Progenitor cell of endocrine pancreas (in vitro differentiated cells): ENCODE measurements around the gene ZSWIM3. TPM values are rescaled to one million over a fixed set of nuclear protein-coding genes. Genes with fewer than 3 reads are reported as not detected.

ENCODE experiments used
- DNase-seq: peaks from one replicate; pipeline ENCODE4 v3.0.0; 2021; ENCODE audit warnings: low spot score; ENCODE audit not compliant: unreplicated experiment
- H3K27ac Mint-ChIP-seq: 2 replicates; pipeline ENCODE4 v1.8.0; 2021; ENCODE audit warnings: mild to moderate bottlenecking, moderate library complexity, mixed read lengths
- H3K27me3 Mint-ChIP-seq: 2 replicates; pipeline ENCODE4 v1.8.0; 2021; ENCODE audit warnings: mixed read lengths
- H3K36me3 Mint-ChIP-seq: 2 replicates; pipeline ENCODE4 v1.8.0; 2022; ENCODE audit warnings: mixed read lengths; ENCODE audit not compliant: insufficient read depth
- H3K4me1 Mint-ChIP-seq: 2 replicates; pipeline ENCODE4 v1.8.0; 2021; ENCODE audit warnings: low read depth, mixed read lengths
- H3K4me3 Mint-ChIP-seq: 2 replicates; pipeline ENCODE4 v1.8.0; 2021; ENCODE audit warnings: low read depth, mild to moderate bottlenecking, moderate library complexity, mixed read lengths
- H3K9me3 Mint-ChIP-seq: 2 replicates; pipeline ENCODE4 v1.8.0; 2021; ENCODE audit warnings: low read depth, mixed read lengths
- CTCF ChIP-seq: fragments of 200-600 bp; sonication (generic); IDR thresholded peaks from one replicate; pipeline ENCODE4 v1.5.0; 2021; ENCODE audit warnings: antibody characterized with exemption, mild to moderate bottlenecking; ENCODE audit not compliant: unreplicated experiment
- total RNA-seq: library from RNA; stranded (reverse); gene quantifications from 2 replicates; pipeline ENCODE4 v1.2.1, GENCODE V29; 2021

ZSWIM3 gene
- total RNA-seq, 1 donor from 2014 or later = 7.9 TPM

- peak overlapping the region; percentile 83 for H3K4me3 Mint-ChIP-seq
- H3K27me3 Mint-ChIP-seq = no peaks in the 10 kb centered on the region
- no peak for DNase-seq
- peaks cover 14% of the 10 kb centered on the region for H3K4me1 Mint-ChIP-seq
- no peak for TF ChIP-seq CTCF
- H3K36me3 Mint-ChIP-seq = peaks cover 21% of the 10 kb centered on the region
- no peaks in the 10 kb centered on the region for H3K9me3 Mint-ChIP-seq
- peak overlapping the region; percentile 52 for H3K27ac Mint-ChIP-seq
These were observed 43.9 kb upstream of the ZSWIM3 start for GRCh38 chr20:45813489-45813888.

- TF ChIP-seq CTCF = no peak
- Mint-ChIP-seq H3K4me3 (no peak overlapping the region), H3K36me3 (peaks cover 19% of the 10 kb centered on the region), H3K27ac (no peak overlapping the region), H3K9me3 (no peaks in the 10 kb centered on the region), H3K4me1 (peaks cover 14% of the 10 kb centered on the region), H3K27me3 (no peaks in the 10 kb centered on the region)
- no peak for DNase-seq
These were observed 43.1 kb upstream of the ZSWIM3 start for GRCh38 chr20:45814314-45814713.

- no peak for DNase-seq
- peaks cover 14% of the 10 kb centered on the region for H3K4me1 Mint-ChIP-seq
- peaks cover 5% of the 10 kb centered on the region for H3K27me3 Mint-ChIP-seq
- no peak for TF ChIP-seq CTCF
- peaks cover 5% of the 10 kb centered on the region for H3K36me3 Mint-ChIP-seq
- H3K4me3 Mint-ChIP-seq = no peak overlapping the region
- peak overlapping the region; percentile 7 for H3K27ac Mint-ChIP-seq
- no peaks in the 10 kb centered on the region for H3K9me3 Mint-ChIP-seq
These were observed 40.5 kb upstream of the ZSWIM3 start for GRCh38 chr20:45816951-45817350.

GRCh38 chr20:45817376-45818194 lies 39.8 kb upstream of the ZSWIM3 start:
- Mint-ChIP-seq H3K4me3 (no peak overlapping the region), H3K27ac (no peak overlapping the region), H3K36me3 (peaks cover 2% of the 10 kb centered on the region), H3K27me3 (peaks cover 11% of the 10 kb centered on the region), H3K9me3 (no peaks in the 10 kb centered on the region), H3K4me1 (peaks cover 14% of the 10 kb centered on the region)
- no peak for DNase-seq
- TF ChIP-seq CTCF = no peak

- H3K4me1 Mint-ChIP-seq = peaks cover 8% of the 10 kb centered on the region
- no peak overlapping the region for H3K27ac Mint-ChIP-seq
- H3K36me3 Mint-ChIP-seq = peaks cover 2% of the 10 kb centered on the region
- peaks cover 15% of the 10 kb centered on the region for H3K27me3 Mint-ChIP-seq
- DNase-seq = no peak
- H3K9me3 Mint-ChIP-seq = no peaks in the 10 kb centered on the region
- TF ChIP-seq CTCF = no peak
- no peak overlapping the region for H3K4me3 Mint-ChIP-seq
These were observed 39.2 kb upstream of the ZSWIM3 start for GRCh38 chr20:45818239-45818638.
